Mammary epithelial cell (primary cell): ENCODE measurements around the gene TIMMDC1.

Source experiments
- CTCF ChIP-seq, 2 donors: IDR thresholded peaks in 1 of 2; conservative IDR thresholded peaks in 1 of 2; 2 replicates each; pipeline ENCODE4 v1.5.1; 2011 to 2012; ENCODE audit warnings: inconsistent platforms in 2 of 2, low read length in 2 of 2, mild to moderate bottlenecking in 2 of 2, control low read depth in 1 of 2, low read depth in 1 of 2; ENCODE audit not compliant: insufficient read depth in 1 of 2; ENCODE audit errors: extremely low read depth in 1 of 2
- EZH2 ChIP-seq: IDR thresholded peaks from 2 replicates; pipeline ENCODE4 v1.6.1; 2012; ENCODE audit warnings: low read length, inconsistent platforms, borderline replicate concordance

- TF ChIP-seq CTCF (conservative IDR thresholded peaks at IDR 0.05 in 1 of 2, IDR thresholded peaks at IDR 0.05 in 1 of 2; ENCODE audit: extremely low read depth in 1 of 2, insufficient read depth in 1 of 2, low read depth in 1 of 2, low read length in 2 of 2): no peak
- no peak for TF ChIP-seq EZH2
Measured at GRCh38 chr3:119558626-119559317, 60.4 kb downstream of the TIMMDC1 start.
